Measurements from ENCODE around the gene APOBEC2. TPM values are rescaled to one million over a fixed set of nuclear protein-coding genes. Genes with fewer than 3 reads are reported as not detected.
A peak's percentile ranks its signal among the peaks of the same experiment; 100 is the strongest.

The APOBEC2 gene
- total RNA-seq, 1 donor from 2014 or later = not detected

- H3K27me3 Mint-ChIP-seq (ENCODE audit: insufficient read depth, low read depth) = no peaks in the 10 kb centered on the region
- no peak overlapping the region for H3K4me3 Mint-ChIP-seq
- TF ChIP-seq EZH2phosphoT487 (IDR thresholded peaks at IDR 0.05) (no peak), EZH2 (IDR thresholded peaks at IDR 0.05) (no peak), CTCF (IDR thresholded peaks at IDR 0.05) (no peak)
Measured at GRCh38 chr6:41098366-41098765, 45.4 kb downstream of the APOBEC2 start.

GRCh38 chr6:41100871-41101287, 47.9 kb downstream of the APOBEC2 start:
- no peak overlapping the region for H3K27ac Mint-ChIP-seq
- Histone ChIP-seq H3K9me3 (ENCODE audit: low read depth) (no peaks in the 10 kb centered on the region), H4K20me1 (ENCODE audit: low read depth) (peaks cover 3% of the 10 kb centered on the region), H2AFZ (replicated peaks) (no peak overlapping the region), H3F3A (ENCODE audit: low read depth) (peaks cover 16% of the 10 kb centered on the region), H3K4me3 (no peak overlapping the region), H3K9ac (no peak overlapping the region), H3K4me2 (no peak overlapping the region), H3K4me1 (no peaks in the 10 kb centered on the region), H3K27me3 (no peaks in the 10 kb centered on the region), H3K36me3 (peaks cover 21% of the 10 kb centered on the region), H3K79me2 (ENCODE audit: low read depth) (no peaks in the 10 kb centered on the region), H3K27ac (no peak overlapping the region)
- TF ChIP-seq EZH2phosphoT487 (IDR thresholded peaks at IDR 0.05) = no peak
- no peak for TF ChIP-seq CTCF (IDR thresholded peaks at IDR 0.05)
- no peak for TF ChIP-seq EZH2 (IDR thresholded peaks at IDR 0.05)
- H3K9me3 Mint-ChIP-seq = no peaks in the 10 kb centered on the region
- peak; percentile 57 for DNase-seq (ENCODE audit: low spot score)
- no peaks in the 10 kb centered on the region for H3K4me1 Mint-ChIP-seq
- no peak overlapping the region for H3K4me3 Mint-ChIP-seq
- no peaks in the 10 kb centered on the region for H3K27me3 Mint-ChIP-seq (ENCODE audit: insufficient read depth, low read depth)
- peaks cover 32% of the 10 kb centered on the region for H3K36me3 Mint-ChIP-seq

More at GRCh38 chr6:41098366-41098765, 45.4 kb downstream of the APOBEC2 start:
- Histone ChIP-seq H3K9ac (no peak overlapping the region), H3K4me1 (no peaks in the 10 kb centered on the region), H3K4me3 (no peak overlapping the region), H3K36me3 (peaks cover 34% of the 10 kb centered on the region), H2AFZ (replicated peaks) (no peak overlapping the region), H3F3A (ENCODE audit: low read depth) (peaks cover 16% of the 10 kb centered on the region), H3K9me3 (ENCODE audit: low read depth) (no peaks in the 10 kb centered on the region), H3K4me2 (no peak overlapping the region), H3K27me3 (no peaks in the 10 kb centered on the region), H3K27ac (no peak overlapping the region), H4K20me1 (ENCODE audit: low read depth) (peaks cover 7% of the 10 kb centered on the region), H3K79me2 (ENCODE audit: low read depth) (no peaks in the 10 kb centered on the region)
- no peak overlapping the region for H3K27ac Mint-ChIP-seq
- no peaks in the 10 kb centered on the region for H3K9me3 Mint-ChIP-seq
- no peak for DNase-seq (ENCODE audit: low spot score)
- peaks cover 43% of the 10 kb centered on the region for H3K36me3 Mint-ChIP-seq
- no peaks in the 10 kb centered on the region for H3K4me1 Mint-ChIP-seq

GRCh38 chr6:41103847-41104246, 50.8 kb downstream of the APOBEC2 start:
- Histone ChIP-seq H3K27ac (no peak overlapping the region), H3K4me1 (no peaks in the 10 kb centered on the region), H3K4me3 (no peak overlapping the region), H3K4me2 (no peak overlapping the region), H3K79me2 (ENCODE audit: low read depth) (no peaks in the 10 kb centered on the region), H3K36me3 (peaks cover 13% of the 10 kb centered on the region), H3K27me3 (no peaks in the 10 kb centered on the region), H3K9me3 (ENCODE audit: low read depth) (no peaks in the 10 kb centered on the region), H3F3A (ENCODE audit: low read depth) (peaks cover 16% of the 10 kb centered on the region), H2AFZ (replicated peaks) (no peak overlapping the region), H3K9ac (no peak overlapping the region), H4K20me1 (ENCODE audit: low read depth) (peaks cover under 1% of the 10 kb centered on the region)
- no peak for DNase-seq (ENCODE audit: low spot score)
- TF ChIP-seq EZH2phosphoT487 (IDR thresholded peaks at IDR 0.05) (no peak), CTCF (IDR thresholded peaks at IDR 0.05) (no peak), EZH2 (IDR thresholded peaks at IDR 0.05) (no peak)
- Mint-ChIP-seq H3K9me3 (no peaks in the 10 kb centered on the region), H3K27ac (no peak overlapping the region), H3K4me1 (no peaks in the 10 kb centered on the region), H3K27me3 (ENCODE audit: insufficient read depth, low read depth) (no peaks in the 10 kb centered on the region), H3K4me3 (no peak overlapping the region), H3K36me3 (peaks cover 12% of the 10 kb centered on the region)
